Neuronal stem cell (in vitro differentiated cells): ENCODE data around the gene HOXC9.
A peak's percentile ranks its signal among the peaks of the same experiment; 100 is the strongest.

Experiments
- DNase-seq: peaks from one replicate; pipeline ENCODE4 v3.0.0-alpha.2; 2013; ENCODE audit warnings: low spot score
- H2AFZ ChIP-seq: one replicate; pipeline ENCODE4 v1.6.1; 2013; ENCODE audit warnings: mild to moderate bottlenecking, low read length, inconsistent platforms
- H2AK5ac ChIP-seq: 2 replicates; pipeline ENCODE4 v1.6.1; 2013; ENCODE audit warnings: low read depth, mild to moderate bottlenecking, inconsistent platforms, low read length, moderate library complexity, mixed read lengths
- H2BK120ac ChIP-seq: 2 replicates; pipeline ENCODE4 v1.6.1; 2013; ENCODE audit warnings: low read depth, mild to moderate bottlenecking, inconsistent platforms, low read length, moderate library complexity, mixed read lengths
- H2BK12ac ChIP-seq: one replicate; pipeline ENCODE4 v1.6.1; 2013; ENCODE audit warnings: low read length, inconsistent platforms
- H2BK15ac ChIP-seq: 2 replicates; pipeline ENCODE4 v1.6.1; 2013; ENCODE audit warnings: mild to moderate bottlenecking, low read length, inconsistent platforms, mixed read lengths
- H2BK5ac ChIP-seq: one replicate; pipeline ENCODE4 v1.6.1; 2013; ENCODE audit warnings: inconsistent platforms, mild to moderate bottlenecking, low read length, moderate library complexity
- H3K14ac ChIP-seq: one replicate; pipeline ENCODE4 v1.6.1; 2013; ENCODE audit warnings: low read length, inconsistent platforms
- H3K18ac ChIP-seq: 2 replicates; pipeline ENCODE4 v1.6.1; 2013; ENCODE audit warnings: low read length, inconsistent platforms
- H3K23ac ChIP-seq: 2 replicates; pipeline ENCODE4 v1.6.1; 2013; ENCODE audit warnings: low read depth, mild to moderate bottlenecking, mixed read lengths, low read length, inconsistent platforms; ENCODE audit not compliant: poor library complexity
- H3K27ac ChIP-seq: replicated peaks from 3 replicates; pipeline ENCODE4 v1.5.1; 2013; ENCODE audit warnings: low read length, inconsistent platforms
- H3K27me3 ChIP-seq, 3 experiments: 2 replicates each; pipeline ENCODE4 v1.6.1; 2013; ENCODE audit warnings: low read length in 3 of 3, mild to moderate bottlenecking in 2 of 3, inconsistent platforms in 1 of 3, low read depth in 1 of 3, mixed read lengths in 1 of 3, moderate library complexity in 1 of 3; ENCODE audit not compliant: control insufficient read depth in 3 of 3, insufficient read depth in 3 of 3
- H3K36me3 ChIP-seq, 2 donors: replicated peaks in 1 of 2; 2 replicates each; pipeline ENCODE4 v1.6.1; 2013; ENCODE audit warnings: low read length in 2 of 2; ENCODE audit not compliant: control insufficient read depth in 2 of 2, insufficient read depth in 2 of 2
- H3K4ac ChIP-seq: 2 replicates; pipeline ENCODE4 v1.6.1; 2013; ENCODE audit warnings: inconsistent platforms, mild to moderate bottlenecking, low read length, moderate library complexity
- H3K4me1 ChIP-seq, 2 donors: 1 replicate in 1 of 2; 2 replicates in 1 of 2; pipeline ENCODE4 v1.6.1; 2013; ENCODE audit warnings: low read length in 2 of 2, low read depth in 1 of 2; ENCODE audit not compliant: control insufficient read depth in 2 of 2, insufficient read depth in 1 of 2
- H3K4me2 ChIP-seq: one replicate; pipeline ENCODE4 v1.6.1; 2013; ENCODE audit warnings: mild to moderate bottlenecking, low read length, inconsistent platforms; ENCODE audit not compliant: insufficient read depth, poor library complexity, severe bottlenecking
- H3K4me3 ChIP-seq, 2 donors: 2 replicates each; pipeline ENCODE4 v1.5.1; 2013; ENCODE audit warnings: low read length in 2 of 2, mild to moderate bottlenecking in 2 of 2, inconsistent platforms in 1 of 2, moderate library complexity in 1 of 2
- H3K79me1 ChIP-seq: one replicate; pipeline ENCODE4 v1.6.1; 2013; ENCODE audit warnings: low read depth, mild to moderate bottlenecking, inconsistent platforms, low read length, moderate library complexity
- H3K9ac ChIP-seq: one replicate; pipeline ENCODE4 v1.6.1; 2013; ENCODE audit warnings: mild to moderate bottlenecking, low read depth, low read length, inconsistent platforms; ENCODE audit not compliant: poor library complexity
- H3K9me3 ChIP-seq, 2 donors: replicated peaks in 1 of 2; 2 replicates each; pipeline versions ENCODE3 to v1.6.1; 2013; ENCODE audit warnings: low read length in 2 of 2, mild to moderate bottlenecking in 2 of 2, inconsistent platforms in 1 of 2, low read depth in 1 of 2, mixed read lengths in 1 of 2, moderate library complexity in 1 of 2; ENCODE audit not compliant: control insufficient read depth in 2 of 2, insufficient read depth in 1 of 2
- H4K8ac ChIP-seq: one replicate; pipeline ENCODE4 v1.6.1; 2013; ENCODE audit warnings: low read depth, mild to moderate bottlenecking, inconsistent platforms, low read length, moderate library complexity
- H4K91ac ChIP-seq: one replicate; pipeline ENCODE4 v1.6.1; 2013; ENCODE audit warnings: low read length, low read depth, mild to moderate bottlenecking, inconsistent platforms; ENCODE audit not compliant: poor library complexity
- WGBS, 2 donors: extraction: QIAGEN DNeasy Blood & Tissue Kit; methylation state at CpG; one replicate each; pipeline ENCODE4 v1.1.7; 2013; ENCODE audit warnings: missing lambda C conversion rate in 2 of 2, mixed read lengths in 1 of 2; ENCODE audit not compliant: insufficient read length in 2 of 2, insufficient replicate concordance in 1 of 2; ENCODE audit errors: extremely low coverage in 2 of 2; 5-methylcytosine and 5-hydroxymethylcytosine counted together

The HOXC9 gene

DNA sequence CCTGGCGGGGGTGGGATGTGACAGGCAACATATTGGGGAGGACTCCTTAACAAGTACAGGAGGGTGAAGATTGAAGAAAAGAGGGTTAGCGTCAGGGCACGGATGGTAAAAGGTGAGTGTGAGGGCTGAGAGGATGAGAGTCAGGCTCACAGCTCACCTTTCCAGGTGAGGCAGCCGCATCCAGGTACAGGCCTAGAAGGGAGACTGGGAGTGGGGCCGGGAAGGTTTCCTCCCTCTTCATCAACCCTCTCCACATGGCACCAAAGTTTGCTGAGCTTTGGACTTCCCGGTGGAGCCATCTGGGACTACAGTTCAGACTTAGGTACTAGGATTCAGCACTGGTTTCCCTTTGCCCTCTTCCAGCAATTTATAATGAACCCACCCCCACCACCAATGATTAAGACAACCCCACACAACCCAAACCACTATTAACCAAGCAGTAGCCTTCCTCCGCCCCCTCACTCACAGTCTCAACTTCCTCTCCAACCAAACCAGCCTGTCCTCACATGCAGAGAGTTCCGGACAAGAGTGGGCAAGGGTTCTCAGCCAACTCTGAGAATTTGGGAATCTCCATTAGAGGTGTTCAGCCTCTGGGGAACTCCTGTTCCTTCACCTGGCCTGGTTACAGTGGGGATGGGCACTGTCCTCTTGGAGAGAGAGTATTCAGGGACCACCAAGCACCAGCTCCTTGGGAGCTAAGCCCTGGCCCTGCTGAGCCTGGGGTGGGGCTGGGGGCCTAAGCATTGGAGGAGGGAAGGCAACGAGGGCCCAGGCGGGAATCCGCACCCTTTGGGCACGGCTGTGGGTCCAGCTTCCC is 51.3 kb downstream of the HOXC9 start:
- Histone ChIP-seq H3K23ac (peak overlapping the region; percentile 22), H3K27me3 (peaks cover 61 to 99% (median 98%) of the 10 kb centered on the region in 3 experiments)

DNA sequence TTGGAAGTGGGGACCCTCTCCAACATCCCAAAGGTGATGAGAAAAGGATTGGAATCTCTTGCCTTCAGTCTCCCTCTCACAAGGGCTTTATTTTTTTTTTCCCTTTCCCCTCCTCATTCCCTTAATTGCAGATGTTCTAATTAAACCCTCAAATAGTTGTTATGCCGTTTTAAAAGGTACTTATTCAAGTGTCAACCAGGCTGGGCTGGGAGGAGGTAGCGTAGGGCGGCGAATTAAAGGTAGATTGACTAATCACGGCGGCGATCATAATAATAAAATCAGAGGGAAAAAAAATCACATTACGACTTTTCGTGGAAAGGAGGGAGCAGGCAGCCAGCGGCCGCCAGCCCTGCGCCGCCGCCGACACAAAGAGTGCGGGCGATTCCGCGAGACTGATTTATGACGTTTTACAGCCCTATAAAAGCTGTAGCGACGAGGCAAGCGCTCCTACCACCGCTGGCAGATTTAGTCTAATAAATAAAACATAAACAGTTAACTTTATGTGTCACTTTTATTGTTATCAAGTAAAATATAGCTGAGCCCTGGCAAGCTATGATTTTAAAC is 52.0 kb downstream of the HOXC9 start:
- H3K4me2 ChIP-seq: no peak overlapping the region
- H3K9me3 ChIP-seq: no peaks in the 10 kb centered on the region
- no peaks in the 10 kb centered on the region for H3K79me1 ChIP-seq
- no peak overlapping the region for H3K14ac ChIP-seq
- no CpG with 5 or more reads among the region's 24 CpGs for WGBS, 2 donors
- H2BK12ac ChIP-seq: no peak overlapping the region
- DNase-seq: no peak
- no peaks in the 10 kb centered on the region for H3K36me3 ChIP-seq
- no peak overlapping the region for H3K9ac ChIP-seq
- no peak overlapping the region for H2BK5ac ChIP-seq
- H2AK5ac ChIP-seq: no peak overlapping the region
- H2BK15ac ChIP-seq: no peak overlapping the region
- H2BK120ac ChIP-seq: no peak overlapping the region
- H3K4ac ChIP-seq: no peak overlapping the region
- no peak overlapping the region for H4K91ac ChIP-seq
- peak overlapping the region; percentile 22 for H3K23ac ChIP-seq
- H3K27ac ChIP-seq: no peak overlapping the region
- H2AFZ ChIP-seq: no peak overlapping the region
- H3K18ac ChIP-seq: no peak overlapping the region
- H3K27me3 ChIP-seq: peaks cover 56 to 99% (median 95%) of the 10 kb centered on the region in 3 experiments
- H4K8ac ChIP-seq: no peak overlapping the region
- H3K4me1 ChIP-seq: no peaks in the 10 kb centered on the region
- no peak overlapping the region for H3K4me3 ChIP-seq

More for the DNA sequence above, 51.3 kb downstream of the HOXC9 start:
- H2BK15ac ChIP-seq: no peak overlapping the region
- H4K8ac ChIP-seq: no peak overlapping the region
- no peak overlapping the region for H2AK5ac ChIP-seq
- H3K9ac ChIP-seq: no peak overlapping the region
- H3K4me1 ChIP-seq: no peaks in the 10 kb centered on the region
- no peak overlapping the region for H3K4me2 ChIP-seq
- H2BK5ac ChIP-seq: no peak overlapping the region
- H2BK120ac ChIP-seq: no peak overlapping the region
- no peaks in the 10 kb centered on the region for H3K36me3 ChIP-seq
- H3K4me3 ChIP-seq: no peak overlapping the region
- H2AFZ ChIP-seq: no peak overlapping the region
- no peak overlapping the region for H2BK12ac ChIP-seq
- H3K79me1 ChIP-seq: no peaks in the 10 kb centered on the region
- H3K4ac ChIP-seq: no peak overlapping the region
- H3K18ac ChIP-seq: no peak overlapping the region
- no peaks in the 10 kb centered on the region for H3K9me3 ChIP-seq
- no peak overlapping the region for H4K91ac ChIP-seq
- no peak for DNase-seq
- no peak overlapping the region for H3K14ac ChIP-seq
- no peak overlapping the region for H3K27ac ChIP-seq
- WGBS, 2 donors: no CpG with 5 or more reads among the region's 12 CpGs

DNA sequence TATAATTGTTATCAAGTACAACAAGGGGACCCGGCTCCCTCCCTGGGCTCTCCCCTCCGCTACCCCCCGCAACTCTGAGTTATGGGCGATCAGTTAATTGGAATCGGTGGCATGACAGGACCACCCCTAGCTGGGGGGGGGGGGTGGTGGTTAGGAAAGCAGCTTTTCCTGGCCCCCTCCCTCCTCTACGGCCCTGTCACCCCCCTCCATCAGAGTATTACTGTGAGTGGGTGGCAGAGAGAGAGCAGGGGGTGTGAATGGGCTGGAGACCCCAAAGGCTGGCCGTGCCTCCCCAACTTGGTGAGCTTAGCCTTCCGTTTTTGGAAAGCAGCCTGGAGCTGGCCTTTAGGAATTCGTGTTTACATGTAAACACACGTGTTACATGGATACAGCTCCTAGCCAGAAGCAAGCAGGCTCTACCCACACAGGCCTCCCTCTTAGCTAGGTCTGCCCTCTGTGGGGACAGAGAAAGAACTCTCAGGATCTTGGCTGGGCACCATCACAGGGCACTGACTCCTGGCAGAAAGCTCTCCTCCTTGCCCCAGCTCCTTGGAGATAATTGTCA is 52.6 kb downstream of the HOXC9 start:
- Histone ChIP-seq H3K9ac (no peak overlapping the region), H2AFZ (peak overlapping the region; percentile 92), H3K23ac (peak overlapping the region; percentile 56), H2BK15ac (no peak overlapping the region), H2BK120ac (no peak overlapping the region), H4K8ac (no peak overlapping the region), H2BK5ac (no peak overlapping the region), H3K9me3 (no peaks in the 10 kb centered on the region), H3K4me2 (no peak overlapping the region), H4K91ac (no peak overlapping the region), H3K27me3 (peaks cover 53 to 99% (median 95%) of the 10 kb centered on the region in 3 experiments), H3K4ac (no peak overlapping the region), H3K4me3 (no peak overlapping the region), H3K18ac (no peak overlapping the region), H3K27ac (no peak overlapping the region), H3K14ac (no peak overlapping the region), H2AK5ac (no peak overlapping the region), H3K4me1 (no peaks in the 10 kb centered on the region), H3K79me1 (no peaks in the 10 kb centered on the region), H2BK12ac (no peak overlapping the region), H3K36me3 (no peaks in the 10 kb centered on the region)
- no peak for DNase-seq
- WGBS, 2 donors: no CpG with 5 or more reads among the region's 10 CpGs
